Fibroblast of lung (primary cell): ENCODE measurements around the gene REPS2. TPM values are rescaled to one million over a fixed set of nuclear protein-coding genes. Genes with fewer than 3 reads are reported as not detected.
A peak's percentile ranks its signal among the peaks of the same experiment; 100 is the strongest.

Source experiments
- DNase-seq, 2 donors: peaks; one replicate each; pipeline versions ENCODE4 v3.0.0 to v3.0.0-alpha.2; 2010; ENCODE audit warnings: low read depth in 2 of 2
- H2AFZ ChIP-seq: 2 replicates; pipeline ENCODE4 v1.5.1; 2012; ENCODE audit warnings: low read length, control low read depth, inconsistent platforms
- H3K27ac ChIP-seq: 2 replicates; pipeline ENCODE4 v1.5.1; 2011; ENCODE audit warnings: low read length, control low read depth; ENCODE audit not compliant: insufficient read depth
- H3K27me3 ChIP-seq: 2 replicates; pipeline ENCODE4 v1.5.1; 2011; ENCODE audit warnings: mild to moderate bottlenecking, low read length; ENCODE audit not compliant: control insufficient read depth, insufficient read depth
- H3K36me3 ChIP-seq: 2 replicates; pipeline ENCODE4 v1.5.1; 2011; ENCODE audit warnings: low read length; ENCODE audit not compliant: control insufficient read depth, insufficient read depth
- H3K4me1 ChIP-seq: 2 replicates; pipeline ENCODE4 v1.5.1; 2011; ENCODE audit warnings: low read length; ENCODE audit not compliant: control insufficient read depth, insufficient read depth; ENCODE audit errors: extremely low read depth
- H3K4me2 ChIP-seq: 2 replicates; pipeline ENCODE4 v1.5.1; 2011; ENCODE audit warnings: low read length, control low read depth; ENCODE audit not compliant: insufficient read depth; ENCODE audit errors: extremely low read depth
- H3K4me3 ChIP-seq, 4 experiments: fragments of 200-600 bp in 1 of 4; sonication (generic) in 1 of 4; replicated peaks in 1 of 4; 2 replicates each; pipeline ENCODE4 v1.5.1; 2011 to 2016; ENCODE audit warnings: low read length in 4 of 4, low read depth in 3 of 4, mild to moderate bottlenecking in 3 of 4, control low read depth in 2 of 4, inconsistent platforms in 1 of 4, mixed read lengths in 1 of 4; ENCODE audit not compliant: insufficient read depth in 1 of 4; ENCODE audit errors: control extremely low read depth in 1 of 4
- H3K79me2 ChIP-seq: 2 replicates; pipeline ENCODE4 v1.5.1; 2012; ENCODE audit warnings: mild to moderate bottlenecking, low read length, inconsistent platforms; ENCODE audit not compliant: control insufficient read depth, insufficient read depth
- H3K9ac ChIP-seq: 2 replicates; pipeline ENCODE4 v1.5.1; 2011; ENCODE audit warnings: mild to moderate bottlenecking, low read length, control low read depth; ENCODE audit not compliant: insufficient read depth
- H3K9me3 ChIP-seq: 2 replicates; pipeline ENCODE4 v1.5.1; 2012; ENCODE audit warnings: low read depth, low read length; ENCODE audit not compliant: control insufficient read depth, insufficient read depth
- H4K20me1 ChIP-seq: 2 replicates; pipeline ENCODE4 v1.5.1; 2011; ENCODE audit warnings: low read length; ENCODE audit not compliant: control insufficient read depth, insufficient read depth; ENCODE audit errors: extremely low read depth
- CTCF ChIP-seq, 2 donors: IDR thresholded peaks in 1 of 2; conservative IDR thresholded peaks in 1 of 2; 1 replicate in 1 of 2; 2 replicates in 1 of 2; pipeline ENCODE4 v1.5.1; 2011 to 2012; ENCODE audit warnings: low read length in 2 of 2, control low read depth in 1 of 2, inconsistent platforms in 1 of 2, low read depth in 1 of 2, mild to moderate bottlenecking in 1 of 2
- EZH2 ChIP-seq: IDR thresholded peaks from 2 replicates; pipeline ENCODE4 v1.5.1; 2012; ENCODE audit warnings: low read length, control low read depth, mild to moderate bottlenecking; ENCODE audit errors: missing control alignments
- polyA plus RNA-seq, 2 donors: library from polyadenylated mRNA; depleted of rRNA in 1 of 2; stranded (reverse) in 1 of 2; unstranded in 1 of 2; fragments of >200 nt; gene quantifications; 2 replicates each; pipeline ENCODE4 v1.2.1, GENCODE V29; 2011 to 2012; ENCODE audit warnings: missing spikeins in 1 of 2
- total RNA-seq: library from RNA; depleted of rRNA; stranded (reverse); fragments of >200 nt; gene quantifications from 2 replicates; pipeline ENCODE4 v1.2.1, GENCODE V29; 2014

The REPS2 gene
- total and polyA plus RNA-seq, 2 donors (not counting 1 experiment from before 2014, with no cell fraction given), result 0.27 to 0.50 TPM

- Histone ChIP-seq H3K9me3 (no peaks in the 10 kb centered on the region), H3K4me2 (peak overlapping the region; percentile 59), H3K4me3 (no peak overlapping the region), H2AFZ (no peak overlapping the region), H3K4me1 (peaks cover 11% of the 10 kb centered on the region), H3K9ac (no peak overlapping the region), H3K36me3 (no peaks in the 10 kb centered on the region), H4K20me1 (no peaks in the 10 kb centered on the region), H3K79me2 (no peaks in the 10 kb centered on the region), H3K27ac (peak overlapping the region; percentile 32), H3K27me3 (no peaks in the 10 kb centered on the region)
- no peak for TF ChIP-seq CTCF (conservative IDR thresholded peaks at IDR 0.05 in 1 of 2, IDR thresholded peaks at IDR 0.05 in 1 of 2; ENCODE audit: low read depth in 1 of 2, low read length in 2 of 2)
- peak; percentile 11 to 76 for DNase-seq
These were observed 131.7 kb downstream of the REPS2 start for GRCh38 chrX:17078031-17078720.

GRCh38 chrX:17081511-17081910 lies 135.1 kb downstream of the REPS2 start:
- Histone ChIP-seq H3K36me3 (no peaks in the 10 kb centered on the region), H3K9ac (no peak overlapping the region), H2AFZ (no peak overlapping the region), H4K20me1 (no peaks in the 10 kb centered on the region), H3K4me1 (peaks cover 11% of the 10 kb centered on the region), H3K4me2 (no peak overlapping the region), H3K79me2 (no peaks in the 10 kb centered on the region), H3K27me3 (no peaks in the 10 kb centered on the region), H3K4me3 (no peak overlapping the region), H3K27ac (no peak overlapping the region), H3K9me3 (no peaks in the 10 kb centered on the region)
- DNase-seq, result peak in 1 of 2 donors; percentile 10
- TF ChIP-seq CTCF (conservative IDR thresholded peaks at IDR 0.05 in 1 of 2, IDR thresholded peaks at IDR 0.05 in 1 of 2; ENCODE audit: low read depth in 1 of 2, low read length in 2 of 2) (no peak), EZH2 (no peak)

- no peaks in the 10 kb centered on the region for H3K27me3 ChIP-seq
- no peaks in the 10 kb centered on the region for H3K9me3 ChIP-seq
- H4K20me1 ChIP-seq, result no peaks in the 10 kb centered on the region
- no peak overlapping the region for H3K9ac ChIP-seq
- TF ChIP-seq CTCF (conservative IDR thresholded peaks at IDR 0.05 in 1 of 2, IDR thresholded peaks at IDR 0.05 in 1 of 2; ENCODE audit: low read depth in 1 of 2, low read length in 2 of 2) (no peak), EZH2 (no peak)
- no peaks in the 10 kb centered on the region for H3K36me3 ChIP-seq
- peak in 1 of 2 donors; percentile 8 for DNase-seq
- H3K4me3 ChIP-seq, result no peak overlapping the region
- H3K79me2 ChIP-seq, result no peaks in the 10 kb centered on the region
- no peak overlapping the region for H3K27ac ChIP-seq
- peaks cover 11% of the 10 kb centered on the region for H3K4me1 ChIP-seq
- no peak overlapping the region for H2AFZ ChIP-seq
- H3K4me2 ChIP-seq, result no peak overlapping the region
These were observed 135.5 kb downstream of the REPS2 start for GRCh38 chrX:17081968-17082367.
